ENCODE measurements around the gene OR11H1. TPM values are rescaled to one million over a fixed set of nuclear protein-coding genes. Genes with fewer than 3 reads are reported as not detected.
"Not testable (repeated sequence)": the region's sequence is repeated elsewhere in the genome, so short reads cannot be mapped to it uniquely, and the experiment has no call there.

OR11H1 gene, protein sequence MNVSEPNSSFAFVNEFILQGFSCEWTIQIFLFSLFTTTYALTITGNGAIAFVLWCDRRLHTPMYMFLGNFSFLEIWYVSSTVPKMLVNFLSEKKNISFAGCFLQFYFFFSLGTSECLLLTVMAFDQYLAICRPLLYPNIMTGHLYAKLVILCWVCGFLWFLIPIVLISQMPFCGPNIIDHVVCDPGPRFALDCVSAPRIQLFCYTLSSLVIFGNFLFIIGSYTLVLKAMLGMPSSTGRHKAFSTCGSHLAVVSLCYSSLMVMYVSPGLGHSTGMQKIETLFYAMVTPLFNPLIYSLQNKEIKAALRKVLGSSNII
- total RNA-seq (2021) (not detected in 2 replicates), Bru-seq, nascent RNA (not detected), BruChase-seq, experiment 1, labeled RNA remaining after a 2-hour chase (not detected), BruChase-seq, experiment 2, labeled RNA remaining after a 6-hour chase (not detected)
- long read RNA-seq: 0 reads

DNA sequence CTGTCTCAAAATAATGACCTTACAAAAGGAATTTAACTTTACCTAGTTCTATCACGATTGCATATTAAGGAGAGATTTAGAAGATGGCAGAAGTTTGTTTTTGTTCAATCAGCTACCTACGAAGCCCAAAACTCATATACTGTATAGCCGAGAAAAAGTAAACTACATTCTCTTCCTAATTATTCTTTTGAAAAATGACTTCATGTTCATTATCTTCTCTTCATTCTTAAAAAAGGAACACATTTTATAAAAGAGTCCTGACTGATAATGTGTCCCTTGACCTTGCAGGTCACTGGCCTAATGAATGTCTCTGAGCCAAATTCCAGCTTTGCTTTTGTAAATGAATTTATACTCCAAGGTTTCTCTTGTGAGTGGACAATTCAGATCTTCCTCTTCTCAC is at the start of gene OR11H1:
TSS of gene OR11H1 (plus strand) at position 301 of the 400 bp plus-strand sequence. CDS start at position 301, 0 bp downstream.
- POLR2A ChIA-PET (ENCODE audit: unreplicated experiment); H3K27me3 ChIP-seq (ENCODE audit: insufficient read depth, low read depth): not testable (repeated sequence)

GRCh38 chr22:15509967-15510366 is 18.0 kb upstream of the OR11H1 start:
- intact Hi-C loops (cut with micrococcal nuclease; ENCODE audit: unreplicated experiment); CTCF ChIA-PET; H3K4me1 ChIP-seq (replicated peaks; ENCODE audit: insufficient read depth); H3K9me2 ChIP-seq (ENCODE audit: insufficient read depth); H3K27me3 ChIP-seq (ENCODE audit: insufficient read depth, low read depth); H3K36me3 ChIP-seq (ENCODE audit: low read depth); H3K4me3 ChIP-seq; POLR2A ChIA-PET (ENCODE audit: unreplicated experiment); H3F3A ChIP-seq (ENCODE audit: insufficient read depth, low read depth); BruUV-seq (replicated peaks); DNase-seq; H3K79me2 ChIP-seq (ENCODE audit: low read depth); H3K9me3 ChIP-seq (ENCODE audit: insufficient read depth, low read depth); H3K27ac ChIP-seq; H3K4me2 ChIP-seq; H4K20me1 ChIP-seq (ENCODE audit: insufficient read depth); H2AFZ ChIP-seq: not testable (repeated sequence)

More for the DNA sequence above, at the start of gene OR11H1:
- H2AFZ ChIP-seq; H3K4me1 ChIP-seq (replicated peaks; ENCODE audit: insufficient read depth); H3K79me2 ChIP-seq (ENCODE audit: low read depth); DNase-seq; BruUV-seq (replicated peaks); H3F3A ChIP-seq (ENCODE audit: insufficient read depth, low read depth); H3K4me3 ChIP-seq; CTCF ChIA-PET; H3K36me3 ChIP-seq (ENCODE audit: low read depth); H3K9me3 ChIP-seq (ENCODE audit: insufficient read depth, low read depth); H3K4me2 ChIP-seq; H4K20me1 ChIP-seq (ENCODE audit: insufficient read depth); intact Hi-C loops (cut with micrococcal nuclease; ENCODE audit: unreplicated experiment); H3K27ac ChIP-seq; H3K9me2 ChIP-seq (ENCODE audit: insufficient read depth): not testable (repeated sequence)

- BruUV-seq (replicated peaks); H4K20me1 ChIP-seq (ENCODE audit: insufficient read depth); CTCF ChIA-PET: not testable (repeated sequence)
These were observed 12.1 kb upstream of the OR11H1 start for GRCh38 chr22:15515896-15516295.

DNA sequence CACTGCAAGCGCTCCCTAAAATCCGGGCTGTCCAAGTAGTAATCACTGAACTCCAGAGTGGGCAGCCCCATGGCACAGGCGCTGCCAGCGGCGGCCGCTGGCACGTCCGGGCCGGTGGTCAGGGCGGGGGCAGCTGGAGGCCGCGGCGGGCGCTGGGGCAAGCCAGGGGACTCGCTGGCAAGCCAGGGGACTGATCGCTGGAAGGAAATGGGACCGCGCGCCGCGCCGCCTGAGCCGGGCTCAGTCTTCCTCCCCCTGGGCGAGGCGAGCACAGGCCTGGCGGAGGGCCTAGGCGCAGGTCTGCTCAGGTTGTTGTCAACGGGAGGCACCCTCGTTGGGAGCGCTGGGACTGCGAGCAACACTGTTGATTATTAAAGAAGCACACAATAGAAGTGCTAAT is 25.8 kb downstream of the OR11H1 start:
- intact Hi-C loops (cut with micrococcal nuclease; ENCODE audit: unreplicated experiment); H3K27ac ChIP-seq; H3K4me3 ChIP-seq; POLR2A ChIA-PET (ENCODE audit: unreplicated experiment); H3K79me2 ChIP-seq (ENCODE audit: low read depth); H2AFZ ChIP-seq; H3K4me1 ChIP-seq (replicated peaks; ENCODE audit: insufficient read depth); H4K20me1 ChIP-seq (ENCODE audit: insufficient read depth); BruUV-seq (replicated peaks); H3K36me3 ChIP-seq (ENCODE audit: low read depth); H3F3A ChIP-seq (ENCODE audit: insufficient read depth, low read depth); CTCF ChIA-PET; H3K9me3 ChIP-seq (ENCODE audit: insufficient read depth, low read depth); H3K9me2 ChIP-seq (ENCODE audit: insufficient read depth); DNase-seq; H3K27me3 ChIP-seq (ENCODE audit: insufficient read depth, low read depth); H3K4me2 ChIP-seq: not testable (repeated sequence)

More at GRCh38 chr22:15515896-15516295, 12.1 kb upstream of the OR11H1 start:
- POLR2A ChIA-PET (ENCODE audit: unreplicated experiment); H3K4me2 ChIP-seq; intact Hi-C loops (cut with micrococcal nuclease; ENCODE audit: unreplicated experiment); H3K9me3 ChIP-seq (ENCODE audit: insufficient read depth, low read depth); H3F3A ChIP-seq (ENCODE audit: insufficient read depth, low read depth); H3K27me3 ChIP-seq (ENCODE audit: insufficient read depth, low read depth); H3K36me3 ChIP-seq (ENCODE audit: low read depth); DNase-seq; H3K27ac ChIP-seq; H3K4me1 ChIP-seq (replicated peaks; ENCODE audit: insufficient read depth); H3K4me3 ChIP-seq; H3K79me2 ChIP-seq (ENCODE audit: low read depth); H3K9me2 ChIP-seq (ENCODE audit: insufficient read depth); H2AFZ ChIP-seq: not testable (repeated sequence)

- H3K4me2 ChIP-seq; intact Hi-C loops (cut with micrococcal nuclease; ENCODE audit: unreplicated experiment); H3K36me3 ChIP-seq (ENCODE audit: low read depth); H2AFZ ChIP-seq; H3K4me1 ChIP-seq (replicated peaks; ENCODE audit: insufficient read depth); DNase-seq; H3K9me3 ChIP-seq (ENCODE audit: insufficient read depth, low read depth); H3K4me3 ChIP-seq; H3K79me2 ChIP-seq (ENCODE audit: low read depth); H3K27me3 ChIP-seq (ENCODE audit: insufficient read depth, low read depth); POLR2A ChIA-PET (ENCODE audit: unreplicated experiment); BruUV-seq (replicated peaks); H3K27ac ChIP-seq; H3K9me2 ChIP-seq (ENCODE audit: insufficient read depth); CTCF ChIA-PET; H3F3A ChIP-seq (ENCODE audit: insufficient read depth, low read depth); H4K20me1 ChIP-seq (ENCODE audit: insufficient read depth): not testable (repeated sequence)
These were observed 35.5 kb downstream of the OR11H1 start for GRCh38 chr22:15563461-15563860.

- DNase-seq; H2AFZ ChIP-seq; CTCF ChIA-PET; H3K36me3 ChIP-seq (ENCODE audit: low read depth); H3K9me3 ChIP-seq (ENCODE audit: insufficient read depth, low read depth); H4K20me1 ChIP-seq (ENCODE audit: insufficient read depth); BruUV-seq (replicated peaks); H3K4me1 ChIP-seq (replicated peaks; ENCODE audit: insufficient read depth); H3K4me3 ChIP-seq; H3K4me2 ChIP-seq; intact Hi-C loops (cut with micrococcal nuclease; ENCODE audit: unreplicated experiment); H3F3A ChIP-seq (ENCODE audit: insufficient read depth, low read depth); H3K27me3 ChIP-seq (ENCODE audit: insufficient read depth, low read depth); H3K79me2 ChIP-seq (ENCODE audit: low read depth); POLR2A ChIA-PET (ENCODE audit: unreplicated experiment); H3K9me2 ChIP-seq (ENCODE audit: insufficient read depth); H3K27ac ChIP-seq: not testable (repeated sequence)
These were observed 37.1 kb downstream of the OR11H1 start for GRCh38 chr22:15565063-15565462.

Data from PC-9 (cell line).